ENCODE results near the gene SH3RF3.

SH3RF3 gene

DNA sequence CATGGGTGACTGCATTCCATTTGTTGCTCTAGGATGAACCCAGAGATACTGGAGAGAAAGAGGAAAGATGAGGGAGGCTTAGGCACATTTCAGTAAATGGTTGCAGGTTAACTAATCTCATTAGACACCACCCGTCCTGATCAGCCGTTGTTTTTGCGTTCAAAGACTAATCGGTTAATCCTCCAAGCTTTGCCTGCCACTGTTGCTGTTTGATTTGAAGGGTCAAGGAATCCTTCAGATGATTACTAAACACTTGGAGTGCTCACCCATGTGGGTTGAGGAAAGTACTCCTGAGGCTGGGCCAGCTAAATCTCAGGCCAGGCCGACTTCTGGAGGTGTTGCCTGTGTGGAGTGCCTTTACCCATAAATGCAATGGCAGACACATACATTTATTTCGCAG, 8.6 kb downstream of the SH3RF3 start:
- no peak for DNase-seq (ENCODE audit: low read depth)
- no peak for TF ChIP-seq CTCF (IDR thresholded peaks at IDR 0.05; ENCODE audit: insufficient read depth, low read depth, low read length, missing control alignments)
- H3K4me3 ChIP-seq (ENCODE audit: low read depth, low read length) = no peak overlapping the region

DNA sequence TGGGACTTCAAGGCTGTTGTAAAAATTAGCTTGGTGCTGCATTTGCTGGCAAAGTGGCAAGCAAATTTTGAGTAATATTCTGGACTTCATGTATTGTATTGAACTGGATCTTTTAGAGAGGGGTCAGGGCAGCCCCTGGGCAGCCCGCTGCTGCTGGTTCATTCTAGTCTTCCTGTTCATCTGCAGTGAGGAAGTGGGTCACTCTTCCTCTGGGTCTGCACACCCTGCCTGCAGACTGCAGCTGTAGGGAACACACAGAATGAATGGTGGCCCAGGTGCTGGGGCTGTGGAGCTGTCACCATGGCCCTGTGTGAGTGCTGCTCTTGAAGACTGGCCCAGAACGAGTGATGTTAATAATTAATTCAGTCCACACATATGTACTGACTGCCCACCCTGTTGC, 9.4 kb downstream of the SH3RF3 start:
- no peak overlapping the region for H3K4me3 ChIP-seq (ENCODE audit: low read depth, low read length)
- TF ChIP-seq CTCF (IDR thresholded peaks at IDR 0.05; ENCODE audit: insufficient read depth, low read depth, low read length, missing control alignments) = no peak
- no peak for DNase-seq (ENCODE audit: low read depth)

GRCh38 chr2:109139002-109139401, 10.0 kb downstream of the SH3RF3 start:
- TF ChIP-seq CTCF (IDR thresholded peaks at IDR 0.05; ENCODE audit: insufficient read depth, low read depth, low read length, missing control alignments) = no peak
- no peak for DNase-seq (ENCODE audit: low read depth)
- H3K4me3 ChIP-seq (ENCODE audit: low read depth, low read length) = no peak overlapping the region

- H3K4me3 ChIP-seq (ENCODE audit: low read depth, low read length) = no peak overlapping the region
- no peak for DNase-seq (ENCODE audit: low read depth)
- TF ChIP-seq CTCF (IDR thresholded peaks at IDR 0.05; ENCODE audit: insufficient read depth, low read depth, low read length, missing control alignments) = no peak
Observed at GRCh38 chr2:109139865-109140396, 10.9 kb downstream of the SH3RF3 start.

- TF ChIP-seq CTCF (IDR thresholded peaks at IDR 0.05; ENCODE audit: insufficient read depth, low read depth, low read length, missing control alignments) = no peak
- DNase-seq (ENCODE audit: low read depth) = no peak
- H3K4me3 ChIP-seq (ENCODE audit: low read depth, low read length) = no peak overlapping the region
Observed at GRCh38 chr2:109141006-109141600, 12.1 kb downstream of the SH3RF3 start.

GRCh38 chr2:109141727-109142283, 12.8 kb downstream of the SH3RF3 start:
- TF ChIP-seq CTCF (IDR thresholded peaks at IDR 0.05; ENCODE audit: insufficient read depth, low read depth, low read length, missing control alignments) = no peak
- H3K4me3 ChIP-seq (ENCODE audit: low read depth, low read length) = no peak overlapping the region
- DNase-seq (ENCODE audit: low read depth) = no peak
